Calu3 (cell line): ENCODE results near the gene CSF1. TPM values are rescaled to one million over a fixed set of nuclear protein-coding genes. Genes with fewer than 3 reads are reported as not detected.

Experiments used
- BruUV-seq: library from RNA; stranded (reverse); fragments of 400-500 nt; replicated peaks from 2 replicates; lab custom pipeline; 2021; lab: Mats Ljungman, UMichigan
- CTCF ChIA-PET: fragments of 300-600 bp; sonication (Branson Sonifier 250); formaldehyde crosslinking; loops from one replicate; lab custom pipeline; 2022; ENCODE audit warnings: antibody characterized with exemption; lab: Charles Lee
- DNase-seq: peaks from one replicate; pipeline ENCODE4 v3.0.0; 2022
- H3K27ac Mint-ChIP-seq: one replicate; pipeline ENCODE4 v1.8.0; 2022; ENCODE audit warnings: mixed read lengths; ENCODE audit not compliant: unreplicated experiment
- H3K27me3 Mint-ChIP-seq: one replicate; pipeline ENCODE4 v1.8.0; 2022; ENCODE audit warnings: mixed read lengths; ENCODE audit not compliant: unreplicated experiment
- H3K36me3 Mint-ChIP-seq: one replicate; pipeline ENCODE4 v1.8.0; 2022; ENCODE audit warnings: mild to moderate bottlenecking, moderate library complexity, mixed read lengths; ENCODE audit not compliant: insufficient read depth, unreplicated experiment
- H3K4me1 Mint-ChIP-seq: one replicate; pipeline ENCODE4 v1.8.0; 2022; ENCODE audit warnings: mild to moderate bottlenecking, low read depth, mixed read lengths; ENCODE audit not compliant: unreplicated experiment
- H3K4me3 Mint-ChIP-seq: one replicate; pipeline ENCODE4 v1.8.0; 2022; ENCODE audit warnings: mild to moderate bottlenecking, low read depth, moderate library complexity, mixed read lengths; ENCODE audit not compliant: unreplicated experiment
- H3K9me3 Mint-ChIP-seq: one replicate; pipeline ENCODE4 v1.8.0; 2022; ENCODE audit warnings: low read depth, mixed read lengths; ENCODE audit not compliant: unreplicated experiment
- CTCF ChIP-seq: fragments of 200-600 bp; IDR thresholded peaks from one replicate; pipeline ENCODE4 v1.8.0; 2022; ENCODE audit warnings: antibody characterized with exemption; ENCODE audit not compliant: unreplicated experiment
- intact Hi-C: fragments of 100-400 bp; cut with micrococcal nuclease; formaldehyde crosslinking; loops from one replicate; pipeline ENCODE4 v1.10.0; 2022; ENCODE audit not compliant: unreplicated experiment
- total RNA-seq: library from RNA; stranded (reverse); gene quantifications from 2 replicates; pipeline ENCODE4 v1.2.3, GENCODE V29; 2022

Gene CSF1
- total RNA-seq, 1 experiment from 2014 or later, result 10.8 TPM

DNA sequence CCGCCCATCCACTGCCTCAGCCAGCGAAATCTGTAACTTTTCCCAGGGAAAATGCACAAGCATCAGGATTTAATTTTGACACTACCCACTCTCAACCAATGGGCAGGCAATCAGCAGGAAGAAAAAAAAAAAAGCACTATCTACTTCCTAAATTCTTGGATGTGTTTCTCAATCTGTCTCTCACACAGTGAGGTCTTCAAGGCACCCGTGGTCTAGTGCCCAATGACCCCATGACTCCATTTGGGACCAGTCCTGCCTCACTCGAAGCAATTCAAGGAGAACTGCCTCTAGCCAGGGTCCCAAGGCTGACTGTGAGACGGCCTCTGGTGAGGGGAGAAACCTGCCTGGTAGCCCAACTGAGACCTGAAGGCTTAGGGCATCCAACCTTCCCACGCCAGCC is 35.9 kb downstream of the CSF1 start:
- Mint-ChIP-seq H3K27me3 (no peaks in the 10 kb centered on the region), H3K36me3 (peaks cover 7% of the 10 kb centered on the region), H3K4me3 (no peak overlapping the region), H3K27ac (no peak overlapping the region), H3K9me3 (peaks cover 3% of the 10 kb centered on the region), H3K4me1 (peaks cover 24% of the 10 kb centered on the region)
- no peak for TF ChIP-seq CTCF
- BruUV-seq, result no TSS peak
- CTCF ChIA-PET, result no interaction called here
- intact Hi-C loops, result no loop called here
- DNase-seq, result no peak

- no peak for TF ChIP-seq CTCF
- BruUV-seq, result no TSS peak
- H3K27me3 Mint-ChIP-seq, result no peaks in the 10 kb centered on the region
- H3K4me3 Mint-ChIP-seq, result peak overlapping the region; percentile 41
- peaks cover 24% of the 10 kb centered on the region for H3K4me1 Mint-ChIP-seq
- H3K9me3 Mint-ChIP-seq, result peaks cover 3% of the 10 kb centered on the region
- peak; percentile 30 for DNase-seq
- intact Hi-C loops, result no loop called here
- peaks cover 7% of the 10 kb centered on the region for H3K36me3 Mint-ChIP-seq
- CTCF ChIA-PET, result interaction anchor here (1.9 kb wide), 1 partner anchor 12 kb away, joined by 7 read pairs; no protein-coding TSS in a partner anchor
- H3K27ac Mint-ChIP-seq, result peak overlapping the region; percentile 92
These were observed 37.1 kb downstream of the CSF1 start for GRCh38 chr1:109947582-109948284.

- TF ChIP-seq CTCF, result no peak
- peak overlapping the region; percentile 92 for H3K27ac Mint-ChIP-seq
- peaks cover 3% of the 10 kb centered on the region for H3K9me3 Mint-ChIP-seq
- peak overlapping the region; percentile 41 for H3K4me3 Mint-ChIP-seq
- H3K27me3 Mint-ChIP-seq, result no peaks in the 10 kb centered on the region
- no TSS peak for BruUV-seq
- intact Hi-C loops, result no loop called here
- CTCF ChIA-PET, result interaction anchor here (1.3 to 1.9 kb wide), 2 partner anchors 12 to 18 kb away, joined by 4 to 7 read pairs; no protein-coding TSS in a partner anchor
- DNase-seq, result no peak
- H3K36me3 Mint-ChIP-seq, result peaks cover 7% of the 10 kb centered on the region
- H3K4me1 Mint-ChIP-seq, result peaks cover 24% of the 10 kb centered on the region
These were observed 37.6 kb downstream of the CSF1 start for GRCh38 chr1:109948285-109948630.

DNA sequence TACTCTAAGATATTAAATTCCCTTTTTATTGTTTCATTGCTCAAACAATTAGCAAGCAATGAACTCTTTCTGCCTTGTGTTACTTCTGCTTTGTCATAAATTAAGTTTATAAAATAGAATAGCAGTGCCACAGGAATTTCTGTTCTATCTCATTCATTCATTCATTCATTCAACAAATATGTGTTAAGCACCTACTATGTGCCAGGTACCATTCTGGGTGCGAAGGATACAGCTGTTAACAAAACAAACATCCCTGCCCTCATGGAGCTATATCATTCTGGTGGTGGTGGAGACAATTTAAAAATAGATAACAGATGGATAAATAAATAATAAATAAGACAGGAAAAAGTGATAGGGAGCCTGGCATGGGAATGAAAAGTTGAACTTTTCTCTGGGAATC is 39.4 kb downstream of the CSF1 start:
- no TSS peak for BruUV-seq
- CTCF ChIA-PET, result no interaction called here
- no peaks in the 10 kb centered on the region for H3K9me3 Mint-ChIP-seq
- DNase-seq, result no peak
- no peaks in the 10 kb centered on the region for H3K27me3 Mint-ChIP-seq
- no peak overlapping the region for H3K27ac Mint-ChIP-seq
- H3K4me3 Mint-ChIP-seq, result no peak overlapping the region
- intact Hi-C loops, result no loop called here
- TF ChIP-seq CTCF, result no peak
- peaks cover 7% of the 10 kb centered on the region for H3K36me3 Mint-ChIP-seq
- peaks cover 16% of the 10 kb centered on the region for H3K4me1 Mint-ChIP-seq
